Nephron (organoid): Measurements from ENCODE around the gene TBC1D10A.

ENCODE experiments used
- H3K27ac Mint-ChIP-seq, 3 experiments: 2 replicates each; pipeline ENCODE4 v1.8.0; 2020; ENCODE audit warnings: mixed read lengths in 3 of 3, mild to moderate bottlenecking in 2 of 3, moderate library complexity in 1 of 3
- H3K27me3 Mint-ChIP-seq: 2 replicates; pipeline ENCODE4 v1.8.0; 2021; ENCODE audit warnings: low read depth, mild to moderate bottlenecking, moderate library complexity, mixed read lengths
- H3K36me3 Mint-ChIP-seq: 2 replicates; pipeline ENCODE4 v1.8.0; 2020; ENCODE audit warnings: low read depth, mixed read lengths
- H3K4me1 Mint-ChIP-seq: 2 replicates; pipeline ENCODE4 v1.8.0; 2020; ENCODE audit warnings: mixed read lengths
- H3K4me3 Mint-ChIP-seq, 3 experiments: 2 replicates each; pipeline ENCODE4 v1.8.0; 2020; ENCODE audit warnings: mild to moderate bottlenecking in 3 of 3, mixed read lengths in 3 of 3, moderate library complexity in 2 of 3
- H3K9me3 Mint-ChIP-seq: 2 replicates; pipeline ENCODE4 v1.8.0; 2020; ENCODE audit warnings: mixed read lengths
- TF ChIP-seq, protein P1 (sequence below), 3 experiments: fragments of 200-600 bp; sonication (generic); IDR thresholded peaks; one replicate each; pipeline ENCODE4 v1.5.0; 2021; ENCODE audit warnings: antibody characterized with exemption in 3 of 3; ENCODE audit not compliant: unreplicated experiment in 3 of 3

Gene TBC1D10A

DNA sequence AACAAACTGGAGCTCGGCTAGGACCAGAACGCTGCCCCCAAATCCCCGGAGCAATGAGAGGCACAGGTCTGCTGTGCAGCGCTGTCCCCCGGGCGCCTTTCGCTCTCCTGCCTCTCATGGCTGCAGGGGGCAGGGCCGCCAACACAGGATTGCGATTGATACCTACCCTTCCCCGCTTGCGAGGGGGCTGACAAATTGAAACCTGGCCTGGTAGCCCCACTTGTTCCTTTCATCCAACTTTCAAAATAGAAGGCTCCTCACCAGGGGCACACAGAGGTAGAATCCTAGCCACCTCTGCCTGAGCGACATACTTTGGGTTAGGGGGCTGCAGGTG lies 36.8 kb downstream of the TBC1D10A start:
- H3K9me3 Mint-ChIP-seq: no peaks in the 10 kb centered on the region
- no peak overlapping the region for H3K27ac Mint-ChIP-seq
- H3K4me3 Mint-ChIP-seq: peak overlapping the region; percentile 90 to 95 (median 92)
- H3K27me3 Mint-ChIP-seq: no peaks in the 10 kb centered on the region
- H3K4me1 Mint-ChIP-seq: peaks cover 13% of the 10 kb centered on the region
- TF ChIP-seq, protein P1, sequence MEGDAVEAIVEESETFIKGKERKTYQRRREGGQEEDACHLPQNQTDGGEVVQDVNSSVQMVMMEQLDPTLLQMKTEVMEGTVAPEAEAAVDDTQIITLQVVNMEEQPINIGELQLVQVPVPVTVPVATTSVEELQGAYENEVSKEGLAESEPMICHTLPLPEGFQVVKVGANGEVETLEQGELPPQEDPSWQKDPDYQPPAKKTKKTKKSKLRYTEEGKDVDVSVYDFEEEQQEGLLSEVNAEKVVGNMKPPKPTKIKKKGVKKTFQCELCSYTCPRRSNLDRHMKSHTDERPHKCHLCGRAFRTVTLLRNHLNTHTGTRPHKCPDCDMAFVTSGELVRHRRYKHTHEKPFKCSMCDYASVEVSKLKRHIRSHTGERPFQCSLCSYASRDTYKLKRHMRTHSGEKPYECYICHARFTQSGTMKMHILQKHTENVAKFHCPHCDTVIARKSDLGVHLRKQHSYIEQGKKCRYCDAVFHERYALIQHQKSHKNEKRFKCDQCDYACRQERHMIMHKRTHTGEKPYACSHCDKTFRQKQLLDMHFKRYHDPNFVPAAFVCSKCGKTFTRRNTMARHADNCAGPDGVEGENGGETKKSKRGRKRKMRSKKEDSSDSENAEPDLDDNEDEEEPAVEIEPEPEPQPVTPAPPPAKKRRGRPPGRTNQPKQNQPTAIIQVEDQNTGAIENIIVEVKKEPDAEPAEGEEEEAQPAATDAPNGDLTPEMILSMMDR (IDR thresholded peaks at IDR 0.05; ENCODE audit: unreplicated experiment in 3 of 3): no peak
- peaks cover 7% of the 10 kb centered on the region for H3K36me3 Mint-ChIP-seq

DNA sequence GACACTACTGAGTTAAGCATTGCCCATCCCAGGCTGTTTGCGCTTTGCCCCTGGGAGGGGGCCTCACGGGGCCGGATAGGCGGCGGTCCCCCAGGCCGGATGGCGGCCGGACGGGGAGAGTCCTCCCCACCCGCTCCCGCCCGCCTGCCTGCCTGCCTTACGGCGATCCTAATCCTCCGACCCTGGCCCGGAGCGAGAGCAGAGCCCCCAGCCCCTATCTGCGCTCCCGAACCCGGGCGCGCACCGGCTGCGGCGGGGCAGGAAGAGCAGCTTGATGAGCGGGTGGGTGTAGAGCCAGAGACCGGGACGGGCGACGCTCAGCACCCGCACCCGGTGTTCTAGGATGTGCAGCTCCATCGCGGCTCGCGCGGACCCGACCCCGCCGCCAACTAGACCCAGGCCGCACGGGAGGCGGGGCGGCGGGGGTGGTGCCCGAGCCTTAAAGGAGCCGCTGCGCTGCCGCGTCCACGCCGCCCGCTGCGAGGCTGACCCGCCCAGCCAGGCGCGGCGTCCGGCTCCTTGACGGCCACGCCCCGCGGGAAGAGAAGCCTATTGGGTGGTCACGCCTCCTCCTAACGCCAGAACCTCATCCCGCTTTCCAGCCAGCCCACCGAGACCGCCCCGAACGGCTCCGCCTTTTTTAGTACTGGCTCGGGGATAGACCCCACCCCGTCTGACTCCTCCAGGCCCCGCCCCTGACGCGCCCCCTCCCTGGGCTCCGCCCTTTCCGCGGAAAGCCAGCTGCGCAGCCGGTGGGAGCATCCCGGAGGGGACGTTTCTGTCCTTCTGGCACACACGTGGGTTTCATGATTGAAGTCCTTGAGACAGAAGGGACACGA lies 37.4 kb downstream of the TBC1D10A start, which contains the start of gene CASTOR1:
TSS of gene CASTOR1 (minus strand) at position 365 of the 839 bp plus-strand sequence. CDS start at position 357, 8 bp downstream.
- Mint-ChIP-seq H3K4me3 (peak within 1 kb of the TSS; percentile 90 to 95 (median 92)), H3K9me3 (no peaks in the 10 kb centered on the region), H3K27ac (peak within 1 kb of the TSS; percentile 90 to 98 (median 93)), H3K4me1 (peaks cover 13% of the 10 kb centered on the region), H3K36me3 (peaks cover 7% of the 10 kb centered on the region), H3K27me3 (no peaks in the 10 kb centered on the region)
- TF ChIP-seq, protein P1 (IDR thresholded peaks at IDR 0.05; ENCODE audit: unreplicated experiment in 3 of 3): no peak

DNA sequence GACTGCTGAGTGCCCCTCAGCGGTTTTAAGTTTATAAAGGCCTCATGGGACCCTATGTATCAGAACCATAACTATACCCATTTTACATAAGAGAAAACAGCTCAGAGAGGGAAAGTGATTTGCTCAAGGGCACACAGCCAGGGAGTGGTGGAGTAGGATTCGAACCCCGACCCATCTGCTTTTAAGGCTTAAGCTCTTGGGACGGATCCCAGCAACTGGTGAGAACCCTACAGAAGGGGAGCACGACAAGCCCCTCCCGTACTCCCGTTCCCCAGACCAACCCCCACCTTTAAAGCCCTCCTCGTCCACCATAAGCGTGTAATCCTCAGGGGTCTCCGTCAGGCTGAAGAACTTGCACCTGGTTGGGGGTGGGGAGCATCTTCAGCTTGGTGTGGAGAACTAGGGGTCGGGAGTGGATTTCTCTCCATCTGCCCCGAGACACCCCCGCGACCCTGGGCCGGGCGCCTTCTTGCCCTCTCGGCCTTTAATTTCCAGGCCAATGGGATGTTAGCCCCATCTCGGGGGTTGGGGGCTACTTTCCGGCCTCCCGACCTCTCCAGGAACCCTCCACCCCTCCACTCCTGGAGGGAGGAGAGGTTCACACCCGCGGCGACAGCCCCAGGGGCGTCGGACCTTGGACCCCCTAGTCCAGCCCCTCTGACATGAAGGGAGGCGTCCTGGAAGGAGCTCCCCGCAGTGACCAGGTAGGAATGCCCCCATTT lies 38.2 kb downstream of the TBC1D10A start:
- peak overlapping the region; percentile 90 to 95 (median 92) for H3K4me3 Mint-ChIP-seq
- peaks cover 7% of the 10 kb centered on the region for H3K36me3 Mint-ChIP-seq
- peak overlapping the region; percentile 90 to 98 (median 93) for H3K27ac Mint-ChIP-seq
- H3K27me3 Mint-ChIP-seq: no peaks in the 10 kb centered on the region
- TF ChIP-seq, protein P1 (IDR thresholded peaks at IDR 0.05; ENCODE audit: unreplicated experiment in 3 of 3): no peak
- no peaks in the 10 kb centered on the region for H3K9me3 Mint-ChIP-seq
- peaks cover 13% of the 10 kb centered on the region for H3K4me1 Mint-ChIP-seq

DNA sequence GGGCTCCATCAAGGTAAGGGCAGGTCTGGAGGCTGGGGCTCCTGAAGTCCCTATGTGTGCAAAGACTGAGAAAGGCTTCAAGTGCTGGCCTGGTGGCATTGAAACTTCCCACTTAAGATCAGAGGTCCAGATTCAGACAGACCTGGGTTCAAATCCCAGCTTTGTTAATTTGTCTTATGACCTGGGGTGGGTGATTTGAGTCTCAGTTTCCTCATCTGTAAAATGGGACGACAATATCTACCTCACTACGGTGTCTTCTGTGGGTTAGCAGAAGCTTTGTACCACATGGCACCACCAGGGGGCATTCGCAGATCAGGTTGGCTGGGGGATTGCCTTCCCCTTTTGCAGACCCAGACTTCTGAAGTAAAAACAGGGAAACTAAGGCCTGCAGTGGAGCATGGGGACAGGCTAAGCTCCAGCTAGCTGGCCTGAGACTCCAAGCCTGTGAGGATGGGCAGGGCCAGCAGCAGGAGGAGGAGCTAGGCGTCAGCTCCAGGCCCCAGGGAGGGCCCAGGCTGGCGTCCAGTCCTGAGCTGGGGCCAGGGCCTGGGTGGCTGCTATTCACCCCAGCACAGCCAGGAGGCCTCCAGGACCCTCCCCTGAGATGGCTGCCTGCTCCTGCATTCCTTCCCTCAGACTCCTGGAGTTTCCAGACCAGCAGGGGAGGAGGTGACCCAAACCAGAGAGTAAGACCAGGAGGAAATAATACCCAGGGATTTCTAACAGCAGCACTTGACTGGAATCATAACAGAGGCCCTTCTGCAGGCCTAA lies 38.9 kb downstream of the TBC1D10A start:
- H3K27me3 Mint-ChIP-seq: no peaks in the 10 kb centered on the region
- peak overlapping the region; percentile 90 to 95 (median 92) for H3K4me3 Mint-ChIP-seq
- H3K36me3 Mint-ChIP-seq: no peaks in the 10 kb centered on the region
- TF ChIP-seq, protein P1 (IDR thresholded peaks at IDR 0.05; ENCODE audit: unreplicated experiment in 3 of 3): peak; percentile 71 to 75 (median 72)
- H3K9me3 Mint-ChIP-seq: no peaks in the 10 kb centered on the region
- H3K4me1 Mint-ChIP-seq: peaks cover 13% of the 10 kb centered on the region
- peak overlapping the region; percentile 90 to 98 (median 93) for H3K27ac Mint-ChIP-seq

DNA sequence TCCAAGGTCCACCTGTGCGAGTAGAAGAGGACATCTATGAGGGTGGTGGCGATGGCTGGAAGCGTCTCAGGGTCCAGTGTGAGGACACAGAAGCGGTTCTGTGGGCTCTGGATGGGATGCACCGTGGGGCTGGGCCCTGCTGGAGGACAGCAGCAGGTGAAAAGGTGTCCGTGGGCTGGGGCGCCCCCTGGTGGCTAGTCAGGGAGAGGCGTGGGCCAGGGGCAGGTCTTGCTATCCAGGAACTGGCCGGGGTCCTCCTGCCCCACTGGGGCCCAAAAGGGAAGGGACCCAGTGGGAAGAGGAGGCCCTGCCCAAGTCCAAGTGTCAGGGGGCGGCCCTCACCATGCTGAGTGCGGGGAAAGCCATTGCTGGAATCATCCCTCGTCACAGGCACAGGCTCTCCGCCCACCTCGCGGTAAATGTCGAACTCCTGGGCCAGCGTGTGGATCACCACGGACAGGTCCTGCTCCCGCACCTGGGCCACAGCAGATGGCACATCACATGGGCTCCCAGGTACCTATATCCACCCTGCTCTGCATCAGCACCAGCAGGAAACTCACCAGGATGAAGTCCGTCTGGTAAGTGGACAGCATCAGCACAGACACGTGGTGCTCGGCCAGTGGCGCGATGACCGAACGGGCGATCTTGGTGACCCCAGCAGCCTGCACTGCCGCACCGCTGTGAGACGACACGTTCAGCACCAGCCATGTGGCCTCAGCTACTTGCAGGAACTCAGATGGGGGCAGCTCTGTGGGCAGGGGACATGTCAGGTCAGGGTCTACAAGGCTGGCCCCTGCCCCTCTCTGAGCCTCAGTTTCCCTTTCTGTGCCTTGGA lies 39.7 kb downstream of the TBC1D10A start:
- TF ChIP-seq, protein P1 (IDR thresholded peaks at IDR 0.05; ENCODE audit: unreplicated experiment in 3 of 3): peak; percentile 82 to 85 (median 85)
- H3K27me3 Mint-ChIP-seq: no peaks in the 10 kb centered on the region
- no peaks in the 10 kb centered on the region for H3K9me3 Mint-ChIP-seq
- peaks cover 13% of the 10 kb centered on the region for H3K4me1 Mint-ChIP-seq
- peak overlapping the region; percentile 45 to 68 (median 66) for H3K4me3 Mint-ChIP-seq
- no peak overlapping the region for H3K27ac Mint-ChIP-seq
- H3K36me3 Mint-ChIP-seq: no peaks in the 10 kb centered on the region
